ENCODE results near the gene XRCC4.
"Not testable (repeated sequence)": the region's sequence is repeated elsewhere in the genome, so short reads cannot be mapped to it uniquely, and the experiment has no call there.

Gene XRCC4

GRCh38 chr5:83118471-83118870 is 41.1 kb downstream of the XRCC4 start:
- no peak for DNase-seq (ENCODE audit: low read depth)

DNA sequence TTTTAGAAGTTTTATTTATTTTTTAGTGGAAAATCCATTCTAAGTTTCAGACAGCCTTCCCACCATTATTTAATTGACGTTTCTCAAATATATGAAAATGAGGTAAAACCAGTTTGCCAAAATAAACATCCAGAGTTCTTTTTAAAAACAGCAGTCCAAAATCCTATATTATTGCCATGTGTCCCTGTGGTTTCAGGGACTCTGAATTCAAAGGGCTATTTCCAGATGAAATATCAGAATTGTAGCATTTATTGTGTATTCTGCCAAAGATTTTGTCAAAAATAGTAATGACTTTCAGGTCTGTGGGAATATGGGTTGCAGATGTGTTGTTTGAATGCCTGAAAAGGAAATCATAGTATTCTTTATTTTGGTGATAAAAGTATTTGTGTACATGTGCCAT is 41.6 kb downstream of the XRCC4 start:
- no peak for DNase-seq (ENCODE audit: low read depth)

DNA sequence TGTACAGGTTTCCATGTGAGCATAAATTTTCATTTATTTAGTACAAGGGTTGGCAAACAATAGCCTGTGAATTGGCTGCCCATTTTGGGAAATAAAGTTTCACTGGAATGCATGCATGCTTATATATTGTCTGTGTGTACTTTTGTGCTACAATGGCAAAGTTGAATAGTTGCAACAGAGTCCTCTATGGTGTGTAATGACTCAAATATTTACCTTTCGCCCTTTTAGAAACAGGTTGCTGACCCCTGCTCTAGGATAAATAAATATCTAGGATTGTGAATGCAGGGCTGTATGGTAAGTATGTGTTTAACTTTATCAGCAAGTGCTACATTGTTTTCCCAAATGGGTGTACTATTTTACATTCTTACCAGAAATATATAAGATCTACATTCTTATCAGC is 47.2 kb downstream of the XRCC4 start:
- no peak for DNase-seq (ENCODE audit: low read depth)

- DNase-seq (ENCODE audit: low read depth) = no peak
Observed at GRCh38 chr5:83125560-83125959, 48.2 kb downstream of the XRCC4 start.

DNA sequence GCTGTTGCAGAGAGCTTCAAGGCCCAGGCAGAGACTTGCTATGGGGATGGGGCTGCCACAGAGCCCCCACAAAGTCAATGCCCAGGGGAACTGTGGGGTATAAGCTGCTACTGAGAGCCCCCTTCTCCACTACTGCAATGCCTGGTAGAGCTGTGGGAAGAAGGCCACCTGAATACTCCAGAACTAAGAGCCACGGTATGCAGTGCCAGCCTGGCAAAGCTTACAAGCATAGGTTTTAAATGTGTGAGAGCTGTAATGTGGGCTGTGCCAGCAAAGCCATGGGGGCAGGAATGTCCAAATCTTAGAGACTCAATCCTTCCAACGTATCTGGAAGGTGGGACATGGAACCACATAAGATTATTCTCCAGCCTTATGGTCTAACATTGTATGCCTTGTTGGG is 49.2 kb downstream of the XRCC4 start:
- DNase-seq (ENCODE audit: low read depth) = no peak

DNA sequence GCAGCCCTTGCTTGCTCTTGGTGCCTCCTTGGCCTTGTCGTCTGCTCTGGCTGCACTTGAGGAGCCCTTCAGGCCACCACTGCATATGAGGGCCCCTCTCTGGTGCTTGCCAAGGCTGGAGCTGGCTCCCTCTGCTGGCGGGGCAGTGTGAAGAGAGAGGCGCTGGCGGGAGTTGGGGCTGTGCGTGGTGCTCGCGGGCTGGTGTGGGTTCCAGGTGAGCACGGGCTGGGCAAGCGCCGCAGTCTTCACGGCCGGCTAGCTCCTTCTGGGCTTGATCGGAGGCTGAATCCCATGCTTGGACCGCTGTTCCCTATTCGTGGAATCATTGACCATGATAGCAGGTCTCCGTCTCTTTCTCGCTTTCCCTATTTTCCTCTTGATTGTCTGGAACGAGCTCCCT is 56.5 kb downstream of the XRCC4 start:
- DNase-seq (ENCODE audit: low read depth) = no peak

- DNase-seq (ENCODE audit: low read depth) = no peak
Observed at GRCh38 chr5:83142526-83142925, 65.2 kb downstream of the XRCC4 start.

- DNase-seq (ENCODE audit: low read depth) = no peak
Observed at GRCh38 chr5:83145241-83145640, 67.9 kb downstream of the XRCC4 start.

DNA sequence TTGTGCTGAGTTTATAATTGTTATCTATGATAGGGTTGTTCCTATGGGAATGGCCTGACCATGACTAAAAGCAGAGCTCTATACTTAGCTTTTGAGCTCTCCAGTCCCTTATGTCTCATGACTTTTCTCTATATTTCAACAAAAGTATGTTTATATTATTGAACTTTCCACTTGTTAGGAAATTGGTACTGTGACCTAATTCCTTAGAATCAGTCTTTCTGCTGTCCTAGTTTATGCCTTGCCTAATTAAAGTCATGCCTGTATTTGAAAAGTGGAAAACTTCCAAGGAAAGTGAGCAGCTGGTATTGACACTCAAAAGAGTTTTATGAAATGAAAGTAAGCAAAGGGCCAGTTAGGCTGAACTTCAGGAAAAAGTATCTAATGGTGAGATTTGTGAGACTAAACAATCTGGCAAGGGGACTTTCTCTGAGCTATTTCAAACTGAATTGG is 68.6 kb downstream of the XRCC4 start:
- no peak for DNase-seq (ENCODE audit: low read depth)

- no peak for DNase-seq (ENCODE audit: low read depth)
Observed at GRCh38 chr5:83146441-83146840, 69.1 kb downstream of the XRCC4 start.

DNA sequence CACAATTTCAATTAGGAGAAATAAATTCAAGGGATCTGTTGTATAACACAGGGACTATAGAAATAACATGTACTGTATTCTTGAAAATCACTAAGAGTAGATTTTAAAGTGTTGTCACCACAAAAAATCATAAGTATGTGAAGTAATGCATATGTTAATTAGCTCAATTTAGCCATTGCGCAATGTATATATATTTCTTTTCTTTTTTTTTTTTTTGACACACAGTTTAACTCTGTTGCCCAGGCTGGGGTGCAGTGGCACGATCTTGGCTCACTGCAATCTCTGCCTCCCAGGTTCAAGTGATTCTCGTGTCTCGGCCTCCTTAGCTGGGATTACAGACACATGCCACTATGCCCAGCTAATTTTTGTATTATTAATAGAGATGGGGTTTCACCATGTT is 70.2 kb downstream of the XRCC4 start:
- DNase-seq (ENCODE audit: low read depth) = no peak

- DNase-seq (ENCODE audit: low read depth) = no peak
Observed at GRCh38 chr5:83148370-83148769, 71.0 kb downstream of the XRCC4 start.

GRCh38 chr5:83149671-83150070 is 72.3 kb downstream of the XRCC4 start:
- DNase-seq (ENCODE audit: low read depth) = no peak

DNA sequence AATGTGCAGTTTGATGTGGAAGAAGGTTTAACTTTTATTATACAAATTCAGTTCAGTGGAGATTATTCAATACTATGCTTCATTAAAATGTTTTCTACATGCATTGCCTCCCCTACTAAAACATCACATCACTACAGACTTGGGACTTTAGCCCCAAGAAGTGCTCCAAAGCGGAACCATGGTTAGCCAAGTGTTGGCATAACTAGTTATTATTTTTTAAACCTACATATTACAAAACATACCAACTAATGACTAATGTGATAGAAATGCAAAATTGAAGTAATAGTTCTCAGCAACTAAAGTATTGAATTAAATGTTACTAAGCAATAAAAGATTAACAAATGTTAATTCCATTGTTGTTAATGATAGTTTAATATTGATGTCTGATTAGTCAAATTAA is 74.5 kb downstream of the XRCC4 start:
- DNase-seq (ENCODE audit: low read depth) = no peak

- DNase-seq (ENCODE audit: low read depth) = not testable (repeated sequence)
Observed at GRCh38 chr5:83152996-83153395, 75.6 kb downstream of the XRCC4 start.

- no peak for DNase-seq (ENCODE audit: low read depth)
Observed at GRCh38 chr5:83156001-83156400, 78.7 kb downstream of the XRCC4 start.

GRCh38 chr5:83157163-83157562 is 79.8 kb downstream of the XRCC4 start:
- no peak for DNase-seq (ENCODE audit: low read depth)

GRCh38 chr5:83162601-83163000 is 85.3 kb downstream of the XRCC4 start:
- DNase-seq (ENCODE audit: low read depth) = no peak

DNA sequence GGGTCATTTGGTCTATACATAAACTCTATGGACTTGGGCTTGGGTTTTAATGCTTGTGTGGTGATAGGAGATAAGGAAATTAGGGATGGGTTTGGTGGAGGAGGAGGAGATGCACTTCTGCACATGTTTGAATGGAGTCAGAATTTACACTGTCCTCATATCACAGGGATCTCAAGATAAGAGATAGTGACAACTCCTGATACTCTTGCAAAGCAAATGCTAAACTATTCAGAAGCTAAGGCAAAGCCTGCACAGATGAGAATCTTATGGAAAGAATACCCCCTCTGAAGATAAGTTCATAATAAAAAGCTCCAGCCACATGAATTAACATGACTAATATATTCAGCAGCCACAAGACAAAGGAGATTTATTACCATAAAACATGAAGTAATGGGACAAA is 90.2 kb downstream of the XRCC4 start:
- no peak for DNase-seq (ENCODE audit: low read depth)

GRCh38 chr5:83169571-83170337 is 92.4 kb downstream of the XRCC4 start:
- DNase-seq (ENCODE audit: low read depth) = no peak

GRCh38 chr5:83172011-83172410 is 94.7 kb downstream of the XRCC4 start:
- DNase-seq (ENCODE audit: low read depth) = no peak

DNA sequence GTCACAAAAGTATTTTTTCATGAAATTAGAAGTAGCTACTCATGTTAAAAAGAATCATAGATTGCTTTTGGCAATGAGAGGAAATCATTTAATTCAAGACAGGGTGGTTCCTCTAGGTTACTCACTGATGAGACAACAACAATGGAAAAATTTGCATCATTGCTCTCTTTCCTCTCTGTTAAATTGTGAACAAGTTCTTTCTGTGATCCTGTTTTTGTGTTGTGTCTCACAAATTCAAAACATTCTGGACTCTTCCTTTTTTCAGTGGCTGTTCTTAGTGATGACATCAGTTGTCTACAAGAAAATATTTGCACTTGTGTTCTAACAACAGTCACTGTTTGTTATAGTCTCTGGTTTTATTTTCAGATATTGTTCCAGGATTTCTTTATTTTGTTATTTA is 95.3 kb downstream of the XRCC4 start:
- DNase-seq (ENCODE audit: low read depth) = no peak

DNA sequence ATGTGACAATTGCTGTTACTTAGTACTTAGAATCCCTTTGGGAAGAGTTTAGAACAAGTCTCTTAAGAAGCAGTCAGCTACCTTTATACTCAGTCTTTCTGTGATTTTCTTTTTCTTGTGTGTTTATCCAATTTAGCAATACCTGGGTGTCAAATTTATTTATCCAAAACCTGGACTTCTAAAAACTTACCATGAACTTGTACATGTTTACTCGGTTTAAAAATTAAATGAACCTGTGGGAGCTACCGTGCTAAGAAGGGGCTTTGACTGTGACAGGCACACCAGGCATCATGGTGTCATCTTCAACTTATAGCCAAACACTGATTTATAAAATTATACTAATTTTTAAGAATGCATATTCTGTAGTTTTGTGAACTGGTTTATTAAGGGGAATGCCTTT is 96.5 kb downstream of the XRCC4 start:
- no peak for DNase-seq (ENCODE audit: low read depth)

GRCh38 chr5:83177803-83178202 is 100.5 kb downstream of the XRCC4 start:
- no peak for DNase-seq (ENCODE audit: low read depth)
